CD14-positive monocyte (primary cell): Measurements from ENCODE around the gene TRRAP. TPM values are rescaled to one million over a fixed set of nuclear protein-coding genes. Genes with fewer than 3 reads are reported as not detected.

Source experiments
- DNase-seq, 3 donors: peaks; one replicate each; pipeline ENCODE4 v3.0.0-alpha.2; 2011 to 2022
- H2AFZ ChIP-seq: 2 replicates; pipeline ENCODE4 v1.6.0; 2012; ENCODE audit warnings: mild to moderate bottlenecking, low read depth, low read length, inconsistent platforms; ENCODE audit not compliant: insufficient read depth, poor library complexity, severe bottlenecking
- H3K27ac ChIP-seq, 2 donors: 1 replicate in 1 of 2; 2 replicates in 1 of 2; pipeline ENCODE4 v1.5.1; 2012 to 2013; ENCODE audit warnings: low read length in 2 of 2, control low read depth in 1 of 2, inconsistent platforms in 1 of 2, low read depth in 1 of 2, mild to moderate bottlenecking in 1 of 2
- H3K27me3 ChIP-seq, 2 donors: one replicate each; pipeline versions ENCODE4 v1.6.0 to v1.6.1; 2011 to 2013; ENCODE audit warnings: low read length in 2 of 2; ENCODE audit not compliant: control insufficient read depth in 2 of 2, insufficient read depth in 2 of 2
- H3K36me3 ChIP-seq, 2 donors: replicated peaks in 1 of 2; 1 replicate in 1 of 2; 2 replicates in 1 of 2; pipeline versions ENCODE4 v1.5.1 to v1.6.1; 2012 to 2013; ENCODE audit warnings: low read length in 2 of 2, control low read depth in 1 of 2, inconsistent platforms in 1 of 2, mild to moderate bottlenecking in 1 of 2; ENCODE audit not compliant: insufficient read depth in 2 of 2, control insufficient read depth in 1 of 2
- H3K4me1 ChIP-seq, 2 donors: 1 replicate in 1 of 2; 2 replicates in 1 of 2; pipeline versions ENCODE4 v1.5.1 to v1.6.1; 2012 to 2013; ENCODE audit warnings: low read length in 2 of 2, control low read depth in 1 of 2, inconsistent platforms in 1 of 2, mild to moderate bottlenecking in 1 of 2, moderate library complexity in 1 of 2; ENCODE audit not compliant: insufficient read depth in 2 of 2, control insufficient read depth in 1 of 2
- H3K4me2 ChIP-seq: replicated peaks from 2 replicates; pipeline ENCODE3; 2012; ENCODE audit warnings: low read length, moderate library complexity, mild to moderate bottlenecking; ENCODE audit not compliant: poor library complexity, severe bottlenecking; ENCODE audit errors: extremely low read depth
- H3K4me3 ChIP-seq, 3 experiments: fragments of 200-600 bp in 1 of 3; sonication (generic) in 1 of 3; replicated peaks in 1 of 3; 1 replicate in 2 of 3; 2 replicates in 1 of 3; pipeline ENCODE4 v1.5.1; 2011 to 2013; ENCODE audit warnings: low read length in 3 of 3, mild to moderate bottlenecking in 3 of 3, control low read depth in 2 of 3, low read depth in 2 of 3, inconsistent platforms in 1 of 3, moderate library complexity in 1 of 3
- H3K79me2 ChIP-seq: 2 replicates; pipeline ENCODE4 v1.6.0; 2012; ENCODE audit warnings: mild to moderate bottlenecking, control low read depth, inconsistent platforms, low read length, moderate library complexity; ENCODE audit not compliant: insufficient read depth
- H3K9ac ChIP-seq: 2 replicates; pipeline ENCODE4 v1.6.0; 2017; ENCODE audit warnings: low read length, mild to moderate bottlenecking; ENCODE audit not compliant: insufficient read depth, poor library complexity, severe bottlenecking
- H3K9me3 ChIP-seq, 2 donors: replicated peaks in 1 of 2; 1 replicate in 1 of 2; 2 replicates in 1 of 2; pipeline versions ENCODE4 v1.5.1 to v1.6.1; 2012 to 2013; ENCODE audit warnings: low read length in 2 of 2, control low read depth in 1 of 2; ENCODE audit not compliant: control insufficient read depth in 1 of 2, insufficient read depth in 1 of 2
- H4K20me1 ChIP-seq: 2 replicates; pipeline ENCODE4 v1.6.0; 2012; ENCODE audit warnings: mild to moderate bottlenecking, low read length, control low read depth, moderate library complexity; ENCODE audit not compliant: insufficient read depth
- H3K27ac Mint-ChIP-seq, 7 donors: one replicate each; pipeline ENCODE4 v1.8.0; 2020; ENCODE audit warnings: mild to moderate bottlenecking in 7 of 7, mixed read lengths in 7 of 7, moderate library complexity in 6 of 7, inconsistent platforms in 2 of 7
- H3K27me3 Mint-ChIP-seq, 3 donors: one replicate each; pipeline ENCODE4 v1.8.0; 2021 to 2022; ENCODE audit warnings: low read depth in 3 of 3, mild to moderate bottlenecking in 3 of 3, mixed read lengths in 3 of 3, moderate library complexity in 3 of 3, inconsistent platforms in 1 of 3
- H3K36me3 Mint-ChIP-seq, 2 donors: one replicate each; pipeline ENCODE4 v1.8.0; 2020; ENCODE audit warnings: mixed read lengths in 2 of 2, inconsistent platforms in 1 of 2, mild to moderate bottlenecking in 1 of 2
- H3K4me1 Mint-ChIP-seq: one replicate; pipeline ENCODE4 v1.8.0; 2020; ENCODE audit warnings: mild to moderate bottlenecking, mixed read lengths
- H3K4me3 Mint-ChIP-seq, 2 donors: one replicate each; pipeline ENCODE4 v1.8.0; 2020; ENCODE audit warnings: mild to moderate bottlenecking in 2 of 2, mixed read lengths in 2 of 2, moderate library complexity in 1 of 2
- H3K9me3 Mint-ChIP-seq, 7 donors: one replicate each; pipeline ENCODE4 v1.8.0; 2020 to 2022; ENCODE audit warnings: mixed read lengths in 7 of 7, mild to moderate bottlenecking in 6 of 7, moderate library complexity in 6 of 7, inconsistent platforms in 2 of 7
- CTCF ChIP-seq: fragments of 200-600 bp; IDR thresholded peaks from one replicate; pipeline ENCODE4 v1.8.0; 2022; ENCODE audit warnings: antibody characterized with exemption, mild to moderate bottlenecking
- WGBS: methylation state at CpG from one replicate; pipeline ENCODE4 v1.1.5; 2013; ENCODE audit warnings: missing lambda C conversion rate; ENCODE audit not compliant: insufficient coverage; 5-methylcytosine and 5-hydroxymethylcytosine counted together
- intact Hi-C, 2 donors: fragments of 100-400 bp; cut with micrococcal nuclease; formaldehyde crosslinking; loops; one replicate each; pipeline versions ENCODE4 v1.15.0 to v1.15.1; 2023
- polyA plus RNA-seq, 3 donors: library from polyadenylated mRNA; depleted of rRNA in 1 of 3; unstranded in 2 of 3; stranded (reverse) in 1 of 3; fragments of 300-500 nt in 2 of 3; fragments of >200 nt in 1 of 3; fragmentation: Illumina TruSeq in 2 of 3; gene quantifications; 1 replicate in 2 of 3; 2 replicates in 1 of 3; pipeline ENCODE4 v1.2.3, GENCODE V29; 2012 to 2021

Gene TRRAP
- polyA plus RNA-seq, 3 donors, result 0.67 to 12.2 (median 1.2) TPM

GRCh38 chr7:99034932-99035722 is 156.8 kb downstream of the TRRAP start:
- peaks cover 83 to 97% of the 10 kb centered on the region in 2 donors for H3K36me3 Mint-ChIP-seq
- no peaks in the 10 kb centered on the region for H3K4me1 Mint-ChIP-seq
- H3K27ac Mint-ChIP-seq, result peak overlapping the region in 2 of 7 donors; percentile 1 to 47
- no peak overlapping the region for H3K4me2 ChIP-seq
- H3K4me3 ChIP-seq, result no peak overlapping the region
- H3K36me3 ChIP-seq, result peaks cover 87 to 100% of the 10 kb centered on the region in 2 donors
- H3K4me3 Mint-ChIP-seq, result no peak overlapping the region
- intact Hi-C loops, result no loop called here
- H3K27me3 Mint-ChIP-seq, result peaks cover 0 to 2% (median 0%) of the 10 kb centered on the region in 3 donors
- peaks cover 11% of the 10 kb centered on the region for H4K20me1 ChIP-seq
- DNase-seq, result no peak
- no peaks in the 10 kb centered on the region for H3K79me2 ChIP-seq
- H3K9me3 ChIP-seq, result no peaks in the 10 kb centered on the region
- H3K9ac ChIP-seq, result no peak overlapping the region
- no peaks in the 10 kb centered on the region for H3K27me3 ChIP-seq
- WGBS, result over 99% methylated on average over 25 of the region's 30 CpGs
- H3K4me1 ChIP-seq, result no peaks in the 10 kb centered on the region
- H2AFZ ChIP-seq, result no peak overlapping the region
- peaks cover 0 to 1% (median 0%) of the 10 kb centered on the region in 7 donors for H3K9me3 Mint-ChIP-seq
- no peak for TF ChIP-seq CTCF
- no peak overlapping the region for H3K27ac ChIP-seq

DNA sequence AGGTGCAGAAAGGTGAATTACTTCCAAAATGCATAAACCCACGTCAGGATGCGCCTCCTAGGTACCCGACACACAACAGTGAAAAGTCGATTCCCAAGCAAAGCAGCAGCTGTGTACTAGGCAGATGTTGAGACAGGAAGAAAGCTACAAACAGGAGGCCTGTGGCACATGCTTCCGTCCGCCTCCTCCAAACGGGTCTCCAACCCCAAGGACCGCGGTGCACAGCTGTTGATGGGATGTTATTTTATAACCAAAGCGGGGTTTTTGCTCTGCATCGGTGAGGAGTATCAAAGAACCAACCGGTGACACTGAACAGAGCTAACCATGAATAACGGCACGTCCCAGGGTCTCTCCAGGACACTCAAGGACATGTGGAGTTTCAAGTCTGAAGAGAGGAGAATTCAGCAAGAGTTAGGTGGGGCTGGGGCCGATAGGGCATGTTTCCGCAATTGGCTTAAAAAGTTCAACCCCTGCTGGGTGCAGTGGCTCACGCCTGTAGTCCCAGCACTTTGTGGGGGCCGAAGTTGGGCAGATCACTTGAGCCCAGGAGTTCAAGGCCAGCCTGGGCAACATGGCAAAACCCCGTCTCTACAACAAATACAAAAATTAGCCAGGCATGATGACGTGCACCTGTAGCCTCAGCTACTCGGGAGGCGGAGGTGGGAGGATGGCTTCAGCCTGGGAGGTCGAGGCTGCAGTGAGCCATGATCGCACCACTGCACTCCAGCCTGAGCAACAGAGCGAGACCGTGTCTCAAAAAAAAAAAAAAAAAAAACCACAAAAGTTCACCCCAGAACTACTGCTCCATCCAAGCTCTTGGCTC is 157.6 kb downstream of the TRRAP start:
- H3K27ac Mint-ChIP-seq, result peak overlapping the region in 2 of 7 donors; percentile 33 to 68
- no peak for DNase-seq
- H3K9me3 ChIP-seq, result no peaks in the 10 kb centered on the region
- no peak overlapping the region for H3K4me3 ChIP-seq
- H2AFZ ChIP-seq, result no peak overlapping the region
- no peaks in the 10 kb centered on the region for H3K4me1 ChIP-seq
- peaks cover 84 to 97% of the 10 kb centered on the region in 2 donors for H3K36me3 Mint-ChIP-seq
- TF ChIP-seq CTCF, result no peak
- intact Hi-C loops, result no loop called here
- H4K20me1 ChIP-seq, result peaks cover 19% of the 10 kb centered on the region
- no peak overlapping the region for H3K4me2 ChIP-seq
- WGBS, result 99% methylated on average over 14 of the region's 26 CpGs
- no peaks in the 10 kb centered on the region for H3K27me3 ChIP-seq
- peaks cover 0 to 1% (median 0%) of the 10 kb centered on the region in 7 donors for H3K9me3 Mint-ChIP-seq
- peaks cover 84 to 100% of the 10 kb centered on the region in 2 donors for H3K36me3 ChIP-seq
- no peak overlapping the region for H3K27ac ChIP-seq
- no peak overlapping the region for H3K4me3 Mint-ChIP-seq
- H3K27me3 Mint-ChIP-seq, result peaks cover 0 to 2% (median 0%) of the 10 kb centered on the region in 3 donors
- H3K9ac ChIP-seq, result no peak overlapping the region
- no peaks in the 10 kb centered on the region for H3K4me1 Mint-ChIP-seq
- H3K79me2 ChIP-seq, result no peaks in the 10 kb centered on the region
